NCI-H2196 treated with DMSO at 0.1 percent for 48 hours (cell line): ENCODE data around the gene RNF125.
A peak's percentile ranks its signal among the peaks of the same experiment; 100 is the strongest.
"Not testable (repeated sequence)": the region's sequence is repeated elsewhere in the genome, so short reads cannot be mapped to it uniquely, and the experiment has no call there.

Experiments
- DNase-seq: peaks from one replicate; lab custom pipeline; 2025; ENCODE audit not compliant: unreplicated experiment; lab: John Stamatoyannopoulos, UW

Gene RNF125

GRCh38 chr18:32083781-32084180 lies 65.2 kb downstream of the RNF125 start:
- no peak for DNase-seq

- no peak for DNase-seq
Measured at GRCh38 chr18:32086881-32087280, 68.3 kb downstream of the RNF125 start.

- DNase-seq, result not testable (repeated sequence)
Measured at GRCh38 chr18:32090831-32091230, 72.2 kb downstream of the RNF125 start.

- no peak for DNase-seq
Measured at GRCh38 chr18:32091325-32091723, 72.7 kb downstream of the RNF125 start.

- peak; percentile 83 for DNase-seq
Measured at GRCh38 chr18:32091724-32092421, 73.2 kb downstream of the RNF125 start, which contains the start of gene RNF138. Gene RNF138 (plus strand): TSS chr18:32091874. CDS start chr18:32092777, 903 bp downstream.

GRCh38 chr18:32092422-32093101 lies 73.9 kb downstream of the RNF125 start:
- peak; percentile 98 for DNase-seq

GRCh38 chr18:32093102-32093511 lies 74.5 kb downstream of the RNF125 start:
- peak; percentile 23 for DNase-seq

GRCh38 chr18:32093523-32093922 lies 74.9 kb downstream of the RNF125 start:
- no peak for DNase-seq

GRCh38 chr18:32095192-32095899 lies 76.7 kb downstream of the RNF125 start:
- DNase-seq, result no peak

- DNase-seq, result no peak
Measured at GRCh38 chr18:32095900-32096229, 77.2 kb downstream of the RNF125 start.

- no peak for DNase-seq
Measured at GRCh38 chr18:32096946-32097345, 78.3 kb downstream of the RNF125 start.

- no peak for DNase-seq
Measured at GRCh38 chr18:32104516-32104915, 85.9 kb downstream of the RNF125 start.

- no peak for DNase-seq
Measured at GRCh38 chr18:32110005-32110404, 91.4 kb downstream of the RNF125 start.

GRCh38 chr18:32111706-32112105 lies 93.1 kb downstream of the RNF125 start:
- no peak for DNase-seq

GRCh38 chr18:32112826-32113225 lies 94.2 kb downstream of the RNF125 start:
- DNase-seq, result no peak

GRCh38 chr18:32114293-32114942 lies 95.8 kb downstream of the RNF125 start:
- no peak for DNase-seq

- no peak for DNase-seq
Measured at GRCh38 chr18:32122039-32122438, 103.4 kb downstream of the RNF125 start.
